HG03432 (cell line): Measurements from ENCODE around the gene ATP4A.

Experiments
- ATAC-seq: cut with Tn5 transposase; IDR thresholded peaks from one replicate; pipeline ENCODE4 v1.9.1; 2021; ENCODE audit warnings: mild to moderate bottlenecking, moderate library complexity; ENCODE audit not compliant: unreplicated experiment

Gene ATP4A

DNA sequence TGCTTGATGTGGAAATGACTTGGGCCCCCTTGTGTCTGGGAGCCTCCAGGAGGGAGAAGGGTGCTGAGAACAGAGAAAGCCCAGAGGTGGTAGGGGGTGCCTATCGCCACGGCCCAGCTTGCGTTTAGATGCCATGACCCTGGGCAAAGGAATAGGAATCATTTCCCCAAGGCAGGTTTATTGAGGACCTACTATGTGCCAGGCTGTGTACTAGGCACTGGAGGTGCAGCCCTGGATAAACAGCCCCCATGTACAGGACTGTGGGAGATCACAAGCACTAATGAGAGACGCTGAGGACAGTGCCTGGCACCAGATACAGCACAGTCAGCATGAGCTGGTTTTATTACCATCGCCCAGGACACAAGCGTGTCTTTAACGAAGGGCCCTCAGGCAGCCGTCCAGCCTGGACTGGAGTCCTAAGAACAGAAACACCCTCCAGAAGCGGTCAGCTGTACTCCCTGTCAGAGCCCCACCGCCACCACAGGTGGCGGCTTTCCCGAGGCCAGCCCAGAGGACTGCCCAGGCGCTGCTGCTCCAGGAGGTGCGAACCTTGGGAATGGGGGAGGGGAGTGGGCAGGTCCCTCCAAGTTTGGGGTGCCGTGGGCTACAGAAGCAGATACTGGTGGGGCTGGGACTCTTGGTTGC, 13.5 kb downstream of the ATP4A start:
- ATAC-seq = no peak

DNA sequence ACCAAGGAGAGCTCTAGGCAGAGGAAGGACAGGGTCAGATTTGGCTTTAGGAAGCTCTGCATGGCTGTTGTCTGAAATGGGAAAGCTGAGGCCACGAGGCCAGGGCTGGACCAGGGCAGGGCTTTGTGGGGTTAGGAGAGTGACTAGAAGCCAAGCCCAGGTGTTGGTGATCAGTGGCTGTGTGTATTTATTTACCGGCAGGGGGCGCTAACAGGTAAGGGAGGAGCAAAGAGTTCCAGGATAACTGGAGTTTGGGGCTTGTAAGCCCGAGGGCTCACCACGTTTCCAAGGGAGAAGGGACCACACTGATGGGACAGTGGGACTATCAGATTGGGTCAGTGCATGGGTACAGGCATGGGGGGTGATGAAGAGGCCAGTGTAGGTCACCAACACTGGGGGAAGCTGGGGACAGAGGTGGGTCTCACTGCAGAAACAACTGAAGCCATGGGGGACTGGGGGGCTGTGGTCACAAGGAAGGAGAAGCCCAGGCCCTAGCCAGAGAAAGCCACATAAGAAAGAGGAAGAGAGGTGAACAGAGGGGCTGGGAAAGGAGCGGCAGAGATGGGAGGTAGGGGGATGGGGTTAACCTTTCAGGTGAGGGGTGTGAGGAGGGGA, 14.2 kb downstream of the ATP4A start:
- ATAC-seq = no peak

DNA sequence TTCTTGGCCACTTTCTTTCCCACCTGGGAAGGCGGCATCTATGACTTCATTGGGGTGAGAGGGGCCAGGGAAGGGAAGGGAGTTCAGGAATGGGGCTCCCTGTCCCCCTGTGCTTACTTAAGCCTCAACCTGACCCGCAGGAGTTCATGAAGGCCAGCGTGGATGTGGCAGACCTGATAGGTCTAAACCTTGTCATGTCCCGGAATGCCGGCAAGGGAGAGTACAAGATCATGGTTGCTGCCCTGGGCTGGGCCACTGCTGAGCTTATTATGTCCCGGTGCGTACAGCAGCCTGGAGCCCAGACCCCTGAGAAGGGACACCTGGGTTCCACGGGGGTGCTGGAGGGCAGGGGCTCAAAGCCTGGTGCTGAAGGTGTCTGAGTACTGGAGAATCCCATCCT, 16.9 kb downstream of the ATP4A start:
- ATAC-seq = no peak

DNA sequence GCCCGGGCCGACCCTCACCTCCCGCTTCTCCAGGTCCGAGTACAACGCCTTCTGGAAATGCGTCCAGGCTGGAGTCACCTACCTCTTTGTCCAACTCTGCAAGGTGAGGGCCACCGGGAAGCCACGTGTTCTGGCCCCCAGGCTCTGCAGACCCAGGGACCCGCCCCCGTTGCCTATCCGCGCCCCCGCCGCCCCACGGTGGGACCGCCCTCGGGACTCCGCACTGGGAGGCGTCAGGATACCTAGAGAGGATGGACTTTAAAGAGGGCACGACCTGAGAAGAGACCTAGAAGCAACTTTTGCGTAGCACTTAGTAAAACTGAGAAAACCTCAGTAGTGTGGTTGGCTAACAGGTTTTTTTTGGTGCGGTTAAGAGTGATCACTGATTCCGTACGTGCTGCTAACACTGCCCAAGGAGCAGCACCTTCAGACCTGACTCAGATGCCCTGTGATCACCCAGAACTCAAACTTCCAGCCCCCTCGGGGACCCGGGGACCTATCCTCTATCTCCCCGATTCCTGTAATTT, 17.5 kb downstream of the ATP4A start:
- ATAC-seq = peak; percentile 56

DNA sequence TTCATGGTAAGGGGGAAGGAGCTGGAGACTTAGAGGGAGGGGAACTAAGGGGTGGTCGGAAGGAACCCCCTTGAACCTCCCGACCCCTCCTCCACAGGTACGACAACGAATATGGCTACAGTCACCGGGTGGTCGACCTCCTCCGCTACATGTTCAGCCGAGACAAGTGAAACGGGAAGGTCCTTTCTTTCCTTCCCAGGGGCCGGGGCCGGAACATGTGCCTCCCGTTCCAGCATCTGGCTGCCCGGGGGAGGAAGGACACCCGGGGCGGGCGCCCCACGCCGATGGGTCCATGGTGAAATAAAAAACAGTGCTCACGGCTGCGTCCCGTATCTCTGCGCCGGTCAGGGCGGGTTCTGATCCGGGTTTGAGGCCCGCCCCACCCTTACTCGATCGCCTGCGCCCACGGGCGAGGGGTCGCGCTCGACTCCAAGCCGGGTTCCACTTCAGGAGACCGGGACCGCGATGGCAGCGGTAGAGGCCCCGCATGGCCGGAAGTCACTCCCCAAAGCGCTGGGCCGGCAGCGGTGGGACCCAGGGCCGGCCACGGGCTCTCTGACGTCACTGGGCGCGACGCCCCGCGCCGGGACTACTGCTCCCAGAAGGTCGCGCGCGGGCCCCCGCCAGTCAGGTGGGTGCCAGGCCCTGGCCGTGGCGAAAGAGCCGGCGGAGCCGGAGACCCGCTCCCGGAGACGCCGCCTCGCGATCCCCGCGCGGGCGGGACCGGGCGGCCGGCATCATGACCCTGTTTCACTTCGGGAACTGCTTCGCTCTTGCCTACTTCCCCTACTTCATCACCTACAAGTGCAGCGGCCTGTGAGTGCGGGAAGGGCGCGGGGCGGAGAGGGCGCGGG, 18.2 kb downstream of the ATP4A start, which contains the start of gene TMEM147:
Gene TMEM147 (plus strand): TSS at position 626 of the 854 bp plus-strand sequence. CDS start 114 bp downstream, at position 740.
- peak; percentile 83 for ATAC-seq

DNA sequence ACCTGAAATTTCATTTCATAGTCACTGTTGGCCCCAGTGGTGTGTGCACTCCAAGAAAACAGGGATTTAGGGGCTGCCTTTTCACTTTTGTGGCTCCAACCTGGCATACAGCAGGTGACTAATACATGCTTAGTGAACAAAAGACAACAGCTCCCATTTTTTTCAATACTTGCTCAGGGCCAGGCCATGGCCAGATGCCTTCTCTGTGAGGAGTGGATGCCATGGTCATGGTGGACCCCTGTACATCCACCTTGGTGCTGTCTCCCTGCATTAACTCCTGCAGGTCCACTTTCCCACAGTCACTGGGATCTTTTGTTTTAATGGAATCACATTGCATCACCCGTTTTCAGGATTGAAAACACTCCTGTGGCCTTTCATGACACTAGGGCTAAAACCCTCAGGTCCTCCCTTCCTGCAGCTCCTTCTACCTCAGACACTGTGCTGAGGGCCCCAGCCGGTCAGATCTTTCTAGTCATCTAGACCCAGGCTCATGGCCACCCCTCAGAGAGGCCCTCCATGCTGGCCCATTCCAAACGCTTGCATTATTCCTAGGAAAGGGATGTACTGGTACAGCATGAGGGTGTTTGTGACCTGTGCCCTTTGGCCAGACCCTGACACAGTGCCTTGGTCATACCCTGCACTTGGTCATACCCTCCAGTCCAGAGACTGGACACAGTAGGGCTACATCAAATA, 19.2 kb downstream of the ATP4A start:
- ATAC-seq = no peak

DNA sequence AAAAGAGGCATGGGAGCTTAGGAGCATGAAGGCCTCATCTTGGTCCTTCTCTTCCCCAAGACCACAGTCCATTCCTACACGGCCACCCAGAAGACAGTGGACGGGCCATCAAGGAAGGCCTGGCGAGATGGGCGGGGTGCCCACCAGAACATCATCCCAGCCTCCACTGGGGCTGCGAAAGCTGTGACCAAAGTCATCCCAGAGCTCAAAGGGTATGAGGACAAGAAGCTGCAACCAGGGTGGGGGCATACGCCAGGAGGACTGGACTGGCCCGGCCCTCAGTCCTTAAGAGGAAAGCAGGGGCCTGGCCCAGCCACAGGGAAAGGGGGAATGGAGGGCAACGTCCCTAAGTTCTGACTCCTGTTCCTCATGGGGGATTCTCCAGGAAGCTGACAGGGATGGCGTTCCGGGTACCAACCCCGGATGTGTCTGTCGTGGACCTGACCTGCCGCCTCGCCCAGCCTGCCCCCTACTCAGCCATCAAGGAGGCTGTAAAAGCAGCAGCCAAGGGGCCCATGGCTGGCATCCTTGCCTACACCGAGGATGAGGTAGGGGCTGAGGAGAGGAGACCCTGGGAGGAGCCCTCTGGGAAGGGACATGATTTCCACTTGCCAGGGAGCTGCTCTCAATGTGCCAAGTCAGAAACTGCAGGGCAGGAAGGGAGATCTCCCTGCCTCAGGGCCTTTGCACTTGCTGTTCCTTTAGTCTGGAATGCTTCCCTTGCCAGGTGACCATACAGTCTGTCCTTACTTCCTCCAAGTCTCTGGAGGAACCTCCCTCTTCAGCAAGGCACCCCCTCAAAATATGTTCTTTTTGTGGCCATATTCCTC, 20.0 kb downstream of the ATP4A start:
- ATAC-seq = no peak

DNA sequence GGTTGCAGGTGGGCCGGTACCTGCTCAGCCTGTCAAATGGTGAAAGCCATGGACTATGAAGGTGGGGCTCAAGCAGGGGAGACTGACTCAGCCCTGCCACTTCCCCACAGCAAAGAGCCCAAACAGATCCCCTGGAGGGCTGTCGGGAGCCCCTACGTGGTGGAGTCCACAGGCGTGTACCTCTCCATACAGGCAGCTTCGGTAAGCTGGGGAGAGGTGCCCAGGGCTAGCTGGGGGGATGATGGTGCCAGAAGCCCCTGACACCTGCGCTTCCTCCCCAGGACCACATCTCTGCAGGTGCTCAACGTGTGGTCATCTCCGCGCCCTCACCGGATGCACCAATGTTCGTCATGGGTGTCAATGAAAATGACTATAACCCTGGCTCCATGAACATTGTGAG, 21.2 kb downstream of the ATP4A start:
- ATAC-seq = no peak

DNA sequence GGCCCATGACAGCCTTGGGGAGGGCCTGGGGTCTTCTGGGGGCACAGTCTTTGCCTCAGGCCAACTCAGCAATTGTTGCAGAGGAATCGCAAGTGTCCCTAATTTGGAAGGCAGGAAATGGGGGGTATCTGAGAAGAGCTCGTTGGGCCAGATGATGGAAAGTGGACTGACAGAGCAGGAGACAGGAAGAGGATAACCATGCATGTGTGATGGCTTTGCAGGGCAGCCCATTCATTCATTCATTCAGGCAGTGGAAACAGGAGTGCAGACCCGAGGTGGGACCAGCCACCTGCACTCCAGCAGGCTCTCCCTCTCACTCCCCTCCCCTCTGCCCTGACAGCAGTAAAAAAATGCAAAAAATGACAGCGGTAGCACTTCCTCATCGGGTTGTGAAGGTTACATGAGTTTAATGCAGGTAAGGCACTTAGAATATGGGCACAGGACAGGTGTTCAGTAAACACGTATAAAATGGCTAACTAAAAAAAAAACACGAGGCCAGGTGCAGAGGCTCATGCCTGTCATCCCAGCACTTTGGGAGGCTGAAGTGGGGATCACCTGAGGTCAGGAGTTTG, 23.0 kb downstream of the ATP4A start:
- ATAC-seq = no peak

DNA sequence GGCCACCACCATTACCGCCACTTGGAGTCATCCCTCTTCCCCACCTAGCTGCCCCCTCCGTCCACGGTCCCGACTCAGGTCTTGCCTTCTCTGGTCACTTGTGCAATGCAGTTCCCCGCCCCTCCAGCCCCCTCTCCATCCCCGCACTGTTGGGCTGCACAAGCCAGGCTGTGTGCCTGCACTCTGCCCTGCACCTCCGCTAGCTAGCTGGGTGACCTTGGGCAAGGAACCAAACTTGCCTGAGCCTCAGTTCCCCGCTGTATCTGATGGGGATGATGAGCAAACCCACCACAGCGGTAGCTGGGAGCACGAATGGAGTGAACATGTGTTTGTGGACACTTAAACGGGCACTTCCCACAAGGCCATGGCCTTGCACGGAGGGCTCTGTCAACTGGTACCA, 23.6 kb downstream of the ATP4A start:
- no peak for ATAC-seq

DNA sequence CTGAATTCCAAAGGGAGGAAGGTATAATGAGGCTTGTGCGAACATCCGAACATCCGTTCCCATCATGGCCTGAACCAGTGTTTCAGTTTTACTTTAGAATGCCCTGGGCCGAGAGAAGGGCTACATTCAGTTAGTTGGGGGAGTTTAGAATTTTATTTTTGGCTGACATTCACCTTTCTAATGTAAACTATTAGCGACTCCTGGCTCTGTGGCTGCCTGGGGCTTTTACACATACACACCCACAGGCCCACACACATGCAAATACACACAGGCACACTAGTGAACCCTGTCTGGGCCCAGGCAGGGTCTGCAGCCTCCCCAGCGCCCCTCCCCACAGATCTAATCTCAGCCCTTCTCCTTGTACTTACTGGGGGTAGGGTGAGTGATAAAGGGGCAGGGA, 24.1 kb downstream of the ATP4A start:
- no peak for ATAC-seq

DNA sequence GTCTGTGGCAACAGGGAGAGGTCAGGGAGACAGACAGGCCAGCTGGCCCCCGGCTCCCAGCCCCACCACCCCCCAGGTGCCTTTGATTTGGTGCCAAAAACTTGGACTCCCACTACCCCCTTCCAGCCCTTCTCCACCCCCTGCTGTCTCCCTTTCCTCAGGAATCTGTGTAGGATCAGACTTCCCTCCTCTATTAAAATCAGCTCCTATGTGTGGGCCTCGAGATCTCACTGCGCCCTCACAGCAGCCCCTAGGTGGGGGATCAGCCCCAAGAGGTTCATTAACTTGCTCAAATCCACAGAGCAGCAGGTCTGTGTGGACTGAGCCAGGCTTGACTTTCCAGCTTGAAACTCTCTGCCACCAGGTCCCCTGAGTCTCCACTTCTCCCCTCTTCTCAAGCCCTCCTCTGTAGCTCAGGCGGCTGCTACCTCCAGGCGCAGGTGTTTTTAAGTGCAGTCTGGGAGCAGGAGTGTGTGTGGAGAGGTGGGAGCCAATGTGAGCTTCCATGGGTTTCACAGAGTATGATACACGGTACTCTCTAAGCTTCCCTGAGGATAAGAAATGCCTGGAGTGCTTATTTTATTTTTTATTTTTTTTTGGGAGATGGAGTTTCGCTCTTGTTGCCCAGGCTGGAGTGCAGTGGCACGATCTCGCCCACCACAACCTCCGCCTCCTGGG, 28.5 kb downstream of the ATP4A start:
- no peak for ATAC-seq

DNA sequence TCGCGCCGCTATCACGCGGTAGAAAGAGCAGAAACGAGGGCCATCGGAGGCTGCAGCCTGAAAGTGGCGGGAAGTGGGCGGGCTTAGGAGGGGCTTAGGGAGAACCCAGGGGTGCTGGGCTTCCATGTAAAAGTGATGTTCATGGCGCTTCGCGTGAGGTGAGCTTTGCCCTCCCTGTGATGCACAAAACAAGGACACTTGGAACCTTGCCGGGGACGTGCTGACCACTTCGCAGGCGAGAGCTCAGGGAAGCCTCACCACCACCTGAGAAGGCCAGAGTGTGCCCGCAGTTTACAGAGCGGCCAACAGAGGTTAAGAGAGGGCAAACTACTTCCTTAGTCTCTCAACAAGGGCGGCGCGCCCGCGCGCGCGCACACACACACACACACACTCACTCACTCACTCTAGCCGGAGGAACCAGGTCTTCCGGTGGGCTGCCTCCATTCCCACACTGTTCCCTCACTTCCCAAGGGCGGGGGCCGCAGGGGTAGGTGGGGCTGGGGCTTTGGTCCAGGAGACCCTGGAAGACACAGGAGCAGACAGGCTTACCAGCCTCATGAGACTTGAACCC, 29.6 kb downstream of the ATP4A start:
- ATAC-seq = no peak

DNA sequence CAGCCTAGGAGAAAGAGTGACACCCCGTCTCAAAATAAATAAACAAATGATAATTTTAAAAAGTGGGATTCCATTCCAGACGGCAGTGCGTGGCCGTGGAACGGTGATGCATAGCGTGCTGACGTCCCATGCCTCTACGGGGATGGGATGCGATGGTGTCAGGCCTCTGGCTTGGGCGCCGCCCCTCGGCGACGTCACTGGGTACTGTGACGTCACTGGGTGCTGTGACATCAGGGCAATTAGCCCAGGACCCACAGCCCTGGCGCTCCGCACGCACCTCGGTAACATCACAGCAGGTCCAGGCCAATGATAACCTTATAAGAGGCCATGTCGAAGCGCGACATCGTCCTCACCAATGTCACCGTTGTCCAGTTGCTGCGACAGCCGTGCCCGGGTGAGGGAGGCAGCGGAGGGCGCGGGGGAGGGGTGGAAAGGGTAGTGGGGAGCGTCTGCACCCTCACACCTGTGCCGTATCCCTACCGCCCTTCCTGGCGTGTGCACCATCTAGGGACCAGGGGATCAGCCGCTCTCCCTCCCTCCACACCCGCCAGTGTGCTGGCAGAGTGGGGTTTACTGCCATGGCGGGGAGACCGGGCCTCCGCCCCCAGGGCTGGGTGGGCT, 30.1 kb downstream of the ATP4A start, which contains the start of gene GAPDHS:
Gene GAPDHS (plus strand): TSS at position 256 of the 621 bp plus-strand sequence. CDS start 72 bp downstream, at position 328.
- no peak for ATAC-seq

DNA sequence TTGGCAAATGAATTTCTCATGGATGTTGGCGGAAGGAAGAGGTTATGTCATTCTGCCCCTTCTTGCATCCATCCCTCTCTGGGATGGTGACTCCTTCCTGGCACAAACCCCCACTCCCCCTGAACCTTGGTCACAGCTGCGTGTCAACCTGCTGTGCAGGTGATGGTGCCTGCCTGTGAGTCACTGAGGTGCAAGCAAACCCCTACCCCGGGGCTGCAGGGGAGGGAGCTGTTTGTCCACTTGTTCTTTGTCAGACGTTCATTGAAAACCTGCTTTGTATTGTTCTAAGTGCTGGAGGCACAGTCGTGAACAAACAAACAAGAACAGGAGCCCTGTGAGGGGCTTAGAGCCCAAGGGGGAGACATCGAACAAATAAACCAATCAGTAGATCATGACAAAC, 32.2 kb downstream of the ATP4A start:
- ATAC-seq = no peak

DNA sequence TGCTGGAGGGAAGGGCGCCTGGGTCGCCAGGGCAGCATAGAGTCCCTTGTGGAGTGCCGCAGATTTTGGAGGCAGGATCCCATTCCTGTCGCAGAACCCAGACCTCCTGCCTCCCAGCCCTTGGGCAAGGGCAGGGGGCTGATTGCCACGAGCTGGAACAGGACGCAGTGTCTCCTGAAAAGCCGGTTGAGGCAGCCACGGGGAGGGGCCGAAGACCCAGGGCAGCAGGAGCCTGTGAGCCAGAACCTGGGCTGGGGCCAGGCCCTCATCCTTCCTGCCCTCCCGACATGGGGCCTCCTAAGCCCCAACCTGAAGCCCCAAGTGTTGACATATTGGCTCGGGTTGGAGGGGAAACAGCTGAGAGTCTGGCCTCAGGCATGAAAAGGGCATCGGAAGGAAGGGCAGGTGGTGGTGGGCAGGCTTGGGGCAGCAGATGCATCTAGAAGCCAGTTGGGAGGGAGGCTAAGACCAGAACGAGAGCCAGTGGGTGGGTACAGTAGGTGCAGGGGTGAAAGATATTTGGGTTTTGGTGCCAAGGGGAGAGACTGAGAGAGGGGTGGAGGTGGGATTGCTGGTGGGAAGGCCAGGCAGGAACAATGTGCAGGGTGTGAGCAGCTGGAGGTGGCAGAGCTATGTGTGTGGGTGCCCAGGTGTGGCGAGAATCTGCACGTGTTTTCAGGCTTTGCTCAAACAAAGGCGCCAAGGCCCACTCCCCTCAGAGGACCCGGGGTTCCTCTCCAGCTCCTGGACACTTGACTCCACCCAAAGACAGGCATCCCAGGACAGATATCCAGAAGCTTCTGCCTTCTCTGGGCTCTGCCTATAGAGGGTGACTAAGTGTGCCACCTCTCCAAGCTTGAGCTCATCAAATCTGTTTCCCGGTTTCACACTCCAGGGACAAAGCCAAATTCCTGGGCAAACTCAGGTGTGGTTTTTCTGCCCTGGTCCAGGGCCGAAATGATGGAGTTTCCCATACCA, 33.9 kb downstream of the ATP4A start:
- ATAC-seq = no peak
